Renal cortical epithelial cell (primary cell): ENCODE results near the gene BBS4. TPM values are rescaled to one million over a fixed set of nuclear protein-coding genes. Genes with fewer than 3 reads are reported as not detected.
A peak's percentile ranks its signal among the peaks of the same experiment; 100 is the strongest.
"Not testable (repeated sequence)": the region's sequence is repeated elsewhere in the genome, so short reads cannot be mapped to it uniquely, and the experiment has no call there.

ENCODE experiments used
- DNase-seq: peaks from one replicate; pipeline ENCODE4 v3.0.0-alpha.2; 2011; ENCODE audit warnings: low read depth
- total RNA-seq: library from RNA; depleted of rRNA; stranded (reverse); fragments of >200 nt; gene quantifications from 2 replicates; pipeline ENCODE4 v1.2.3, GENCODE V29; 2014

Gene BBS4
- total RNA-seq: 17.7 and 26.7 TPM in 2 replicates

- peak; percentile 82 for DNase-seq
Measured at GRCh38 chr15:72685925-72686794, at the start of gene BBS4, which contains the start of gene HIGD2B. Gene BBS4 (plus strand): TSS chr15:72686207. CDS start chr15:72686228, 21 bp downstream. Gene HIGD2B (minus strand): TSS chr15:72686182. CDS start chr15:72676374, 9,808 bp downstream.

- peak; percentile 30 for DNase-seq
Measured at GRCh38 chr15:72636519-72637282, 49.3 kb upstream of the BBS4 start.

- not testable (repeated sequence) for DNase-seq
Measured at GRCh38 chr15:72639759-72640483, 46.1 kb upstream of the BBS4 start.

- not testable (repeated sequence) for DNase-seq
Measured at GRCh38 chr15:72642271-72642670, 43.7 kb upstream of the BBS4 start.

- not testable (repeated sequence) for DNase-seq
Measured at GRCh38 chr15:72648631-72649253, 37.3 kb upstream of the BBS4 start.

- not testable (repeated sequence) for DNase-seq
Measured at GRCh38 chr15:72654397-72654796, 31.6 kb upstream of the BBS4 start, which contains the start of gene GOLGA6B. Gene GOLGA6B (plus strand): TSS chr15:72654697. CDS start chr15:72654738, 41 bp downstream.

GRCh38 chr15:72656014-72656413, 30.0 kb upstream of the BBS4 start:
- not testable (repeated sequence) for DNase-seq

- DNase-seq: not testable (repeated sequence)
Measured at GRCh38 chr15:72661081-72661480, 24.9 kb upstream of the BBS4 start.

GRCh38 chr15:72663931-72664330, 22.1 kb upstream of the BBS4 start:
- DNase-seq: not testable (repeated sequence)

- DNase-seq: not testable (repeated sequence)
Measured at GRCh38 chr15:72665706-72666105, 20.3 kb upstream of the BBS4 start.

- not testable (repeated sequence) for DNase-seq
Measured at GRCh38 chr15:72669803-72670202, 16.2 kb upstream of the BBS4 start.

GRCh38 chr15:72670656-72671352, 15.2 kb upstream of the BBS4 start:
- DNase-seq: peak; percentile 61

- DNase-seq: no peak
Measured at GRCh38 chr15:72671525-72671924, 14.5 kb upstream of the BBS4 start.

GRCh38 chr15:72676838-72677237, 9.2 kb upstream of the BBS4 start:
- no peak for DNase-seq

- DNase-seq: no peak
Measured at GRCh38 chr15:72680931-72681330, 5.1 kb upstream of the BBS4 start.

GRCh38 chr15:72682772-72683171, 3.2 kb upstream of the BBS4 start:
- no peak for DNase-seq

- no peak for DNase-seq
Measured at GRCh38 chr15:72685301-72685924, 594 bp upstream of the BBS4 start.

- no peak for DNase-seq
Measured at GRCh38 chr15:72688697-72689096, 2.7 kb downstream of the BBS4 start.

GRCh38 chr15:72690938-72691337, 4.9 kb downstream of the BBS4 start:
- DNase-seq: no peak

- no peak for DNase-seq
Measured at GRCh38 chr15:72698938-72699337, 12.9 kb downstream of the BBS4 start.
